ENCODE results near the gene CACNA1S.

CACNA1S gene

DNA sequence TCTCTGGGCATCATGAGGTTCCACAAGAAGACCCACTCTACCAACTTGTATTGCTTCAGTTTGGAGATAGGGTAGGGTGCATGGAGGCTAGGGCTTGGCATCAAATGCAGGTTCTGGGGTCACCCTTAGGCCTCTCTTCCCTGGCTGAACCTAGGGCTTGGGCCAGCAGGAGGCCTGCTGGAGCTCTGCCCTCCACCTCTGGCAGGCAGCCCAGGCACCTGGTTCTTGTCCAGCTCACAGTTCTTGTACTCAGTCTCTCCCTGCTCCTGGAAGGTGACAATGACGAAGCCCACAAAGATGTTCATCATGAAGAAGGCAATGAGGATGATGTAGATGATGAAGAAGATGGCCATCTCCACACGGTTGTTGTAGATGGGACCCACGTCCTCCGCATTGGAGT is 51.2 kb downstream of the CACNA1S start:
- no peak for DNase-seq

DNA sequence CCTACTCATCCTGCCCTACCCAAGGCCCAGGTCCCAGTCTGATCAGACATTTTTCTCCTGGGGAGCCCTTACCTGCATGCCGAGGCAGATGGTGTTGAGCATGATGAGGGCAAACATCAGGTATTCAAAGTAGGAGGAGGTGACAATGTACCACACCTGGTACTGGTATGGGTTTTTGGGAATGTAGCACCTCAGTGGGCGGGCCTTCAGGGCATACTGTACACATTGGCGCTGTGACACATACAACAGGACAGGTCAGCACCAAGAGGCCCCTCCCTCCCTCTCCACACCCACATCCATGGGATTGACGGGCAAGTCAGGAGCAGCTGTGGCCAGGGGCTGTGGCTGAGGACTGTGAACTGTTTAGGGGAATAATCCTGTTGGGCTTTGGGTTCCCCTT is 51.6 kb downstream of the CACNA1S start:
- no peak for DNase-seq

DNA sequence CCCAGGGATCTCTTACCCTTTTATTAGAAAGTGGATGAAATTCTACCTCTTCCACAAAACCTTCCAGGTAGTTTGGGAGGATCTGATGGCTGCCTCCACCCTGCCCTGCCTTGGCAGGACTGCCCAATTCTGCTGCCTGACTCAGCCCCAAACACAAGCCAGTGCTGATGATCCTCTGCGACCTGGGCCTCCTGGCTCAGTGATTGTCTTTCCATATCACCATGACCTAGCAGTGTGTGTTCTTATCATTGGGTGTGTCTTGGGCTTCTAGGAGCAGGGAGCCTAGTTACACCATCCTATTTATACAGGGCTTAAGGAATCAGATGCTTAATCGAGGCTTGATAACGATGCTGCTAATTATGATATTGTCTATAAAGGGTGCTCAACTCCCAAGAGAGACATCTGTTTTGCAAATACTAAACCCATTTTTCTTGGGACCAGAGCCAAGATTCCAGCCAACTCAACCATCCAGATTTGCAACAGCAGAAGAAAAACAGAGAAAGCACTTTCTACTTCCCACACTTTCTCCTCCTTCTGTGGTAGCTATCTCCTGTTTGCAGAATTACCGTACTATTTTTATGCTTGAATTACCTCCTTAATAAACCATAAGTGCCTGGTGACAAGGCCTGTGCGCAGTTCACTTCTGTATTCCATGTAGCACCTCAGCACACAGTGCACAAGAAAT is 52.2 kb downstream of the CACNA1S start:
- no peak for DNase-seq

DNA sequence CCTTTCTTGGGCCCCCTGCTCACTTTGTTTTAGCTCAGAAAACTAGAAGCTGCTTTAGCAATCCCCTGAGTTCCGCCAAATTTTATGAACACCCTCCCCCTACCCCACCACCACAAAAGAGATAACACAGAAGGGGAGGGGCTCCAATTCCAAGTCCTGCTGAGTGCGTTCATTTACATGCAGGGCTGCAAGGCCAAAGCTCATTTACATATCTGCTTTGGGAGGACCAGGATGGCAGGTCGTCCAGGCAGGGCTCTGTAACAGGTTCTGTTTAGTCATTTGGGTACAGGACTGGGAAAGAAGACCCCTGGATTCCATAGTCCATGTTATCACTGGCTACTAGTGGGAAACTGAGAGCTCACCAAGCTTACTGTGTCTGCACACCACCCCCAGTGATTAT is 52.8 kb downstream of the CACNA1S start:
- DNase-seq, result no peak

DNA sequence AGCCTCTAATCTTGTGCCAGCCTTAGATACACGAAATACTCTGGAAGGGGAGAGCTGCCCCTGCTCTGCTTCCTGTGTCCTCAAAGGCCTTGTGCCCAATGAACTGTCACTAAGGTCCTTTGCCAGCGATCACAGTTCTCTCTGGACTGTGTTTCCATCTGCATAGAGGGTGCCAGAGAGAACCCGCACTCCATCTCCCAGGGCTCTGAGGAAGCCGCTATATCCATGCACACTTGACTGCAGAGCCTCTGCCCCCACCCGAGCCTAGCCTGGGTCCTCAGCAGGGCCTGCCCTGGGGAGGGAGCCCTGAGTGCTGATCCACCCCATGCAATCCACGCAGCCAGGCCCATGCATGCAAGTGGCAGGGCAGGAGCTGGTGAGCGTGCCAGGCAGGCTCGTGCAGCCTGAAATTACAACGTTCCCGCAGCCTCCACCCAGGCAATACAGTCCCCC is 58.1 kb downstream of the CACNA1S start:
- no peak for DNase-seq

DNA sequence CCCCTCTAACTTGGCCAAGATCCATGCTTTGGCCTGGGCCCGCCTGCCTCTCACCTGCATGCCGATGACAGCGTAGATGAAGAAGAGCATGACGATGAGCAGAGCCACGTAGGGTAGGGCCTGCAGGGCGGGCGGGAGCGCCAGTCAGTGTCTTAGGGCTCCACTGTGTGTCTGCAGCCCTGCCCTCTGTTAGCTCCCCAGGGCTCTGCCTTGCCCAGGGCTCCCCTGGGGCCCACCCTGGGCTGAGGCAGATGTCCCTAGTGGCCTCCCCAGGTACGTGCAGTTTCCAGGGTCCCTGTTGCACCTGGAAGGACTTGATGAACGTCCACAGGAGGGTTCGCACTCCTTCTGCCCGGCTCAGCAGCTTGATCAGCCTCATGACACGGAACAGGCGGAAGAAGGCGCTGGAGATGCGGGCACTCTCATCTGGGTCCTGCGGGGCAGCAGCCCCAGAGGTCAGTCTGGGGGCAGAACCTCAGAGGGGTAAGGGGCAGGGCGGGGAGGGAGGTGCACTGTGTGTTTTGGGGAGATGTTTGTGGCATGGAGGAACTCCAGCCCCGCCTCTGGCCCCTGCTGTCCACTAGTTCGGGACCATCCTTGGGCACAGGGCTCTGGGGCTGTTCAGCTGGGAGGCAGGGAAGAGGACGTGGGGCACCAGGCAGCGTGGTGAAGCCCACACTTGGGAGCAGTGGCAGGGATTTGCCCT is 58.9 kb downstream of the CACNA1S start:
- no peak for DNase-seq

DNA sequence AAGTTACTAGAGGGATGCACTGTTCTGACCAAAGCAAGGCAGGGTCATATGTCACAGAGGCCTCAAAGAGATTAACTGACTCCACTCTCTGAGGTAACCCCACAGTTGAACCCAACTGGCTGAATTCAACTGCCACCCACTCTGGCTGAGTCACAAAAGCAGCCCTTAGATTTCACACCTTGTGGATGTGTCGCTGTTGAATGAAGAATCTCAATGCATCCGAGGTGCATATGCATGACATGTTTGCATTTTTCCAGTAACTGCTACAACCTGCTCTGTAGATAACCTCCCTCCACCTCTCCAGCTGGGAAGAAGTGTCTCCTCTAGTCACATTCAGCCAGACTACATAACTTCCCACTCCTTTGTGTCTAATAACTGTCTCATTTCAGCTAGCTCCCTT is 60.8 kb downstream of the CACNA1S start:
- peak in 1 of 2 experiments; percentile 37 for DNase-seq

DNA sequence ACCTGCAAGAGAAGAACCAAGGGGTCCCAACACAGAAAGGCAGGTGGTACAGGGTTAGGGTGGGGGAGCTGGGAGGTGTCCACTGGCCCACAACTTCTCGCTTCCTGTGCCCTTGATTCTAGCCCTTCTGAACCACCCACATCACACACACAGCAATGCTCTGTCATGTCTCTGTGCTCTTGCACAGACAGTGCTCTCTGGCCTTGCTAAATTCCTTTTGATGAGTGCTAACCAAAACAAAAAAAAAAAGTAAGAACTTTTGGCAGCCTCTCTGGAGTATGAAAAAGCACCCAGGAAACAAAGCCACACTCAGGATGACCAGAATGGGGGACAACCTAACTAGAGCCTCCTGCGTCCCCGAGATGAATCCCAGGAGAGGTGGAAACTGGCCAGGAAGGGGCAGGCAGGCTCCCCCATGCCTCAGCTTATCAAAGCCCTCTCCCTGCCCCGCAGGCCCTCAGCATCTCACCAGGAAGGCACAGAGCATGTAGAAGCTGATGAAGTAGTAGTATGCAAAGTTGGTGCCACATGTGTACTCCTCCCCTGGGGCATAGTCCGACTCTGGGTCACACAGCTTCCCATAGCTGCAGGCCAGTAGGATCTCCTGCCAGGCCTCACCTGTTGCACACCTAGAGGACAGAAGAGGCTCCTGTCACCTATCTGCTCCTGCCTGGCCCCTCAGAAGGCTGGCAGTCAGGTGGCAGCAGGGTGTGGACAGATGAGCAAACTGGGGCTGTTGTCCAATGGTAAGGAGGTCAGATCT is 61.5 kb downstream of the CACNA1S start:
- no peak for DNase-seq

DNA sequence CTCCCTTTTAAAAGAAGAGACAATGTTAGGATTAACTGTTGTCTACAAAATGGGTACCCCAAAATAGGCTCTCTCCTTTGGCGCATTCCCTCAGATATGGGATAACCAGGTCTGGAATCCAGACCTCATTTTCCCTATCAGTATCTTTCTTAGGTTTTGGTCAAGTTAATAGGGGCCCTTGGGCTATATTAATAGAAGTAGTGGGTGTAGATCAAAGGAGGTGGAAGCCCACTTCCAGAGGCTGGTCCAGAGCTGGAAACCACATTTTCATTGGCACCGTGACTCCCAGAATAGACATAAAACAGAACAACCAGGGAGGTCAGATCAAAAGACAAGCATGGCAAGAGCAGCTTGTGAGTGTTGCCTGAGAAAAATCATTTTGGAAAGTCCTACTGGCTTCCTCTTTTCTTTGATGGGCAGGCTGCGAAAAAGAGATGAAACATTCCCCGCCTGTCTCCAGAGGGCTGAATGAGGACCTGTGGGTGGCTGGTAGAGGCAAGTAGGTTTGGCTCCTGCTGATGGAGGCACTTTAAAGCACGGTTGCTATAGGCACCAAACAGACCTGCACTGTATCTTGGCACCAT is 62.9 kb downstream of the CACNA1S start:
- DNase-seq, result no peak

DNA sequence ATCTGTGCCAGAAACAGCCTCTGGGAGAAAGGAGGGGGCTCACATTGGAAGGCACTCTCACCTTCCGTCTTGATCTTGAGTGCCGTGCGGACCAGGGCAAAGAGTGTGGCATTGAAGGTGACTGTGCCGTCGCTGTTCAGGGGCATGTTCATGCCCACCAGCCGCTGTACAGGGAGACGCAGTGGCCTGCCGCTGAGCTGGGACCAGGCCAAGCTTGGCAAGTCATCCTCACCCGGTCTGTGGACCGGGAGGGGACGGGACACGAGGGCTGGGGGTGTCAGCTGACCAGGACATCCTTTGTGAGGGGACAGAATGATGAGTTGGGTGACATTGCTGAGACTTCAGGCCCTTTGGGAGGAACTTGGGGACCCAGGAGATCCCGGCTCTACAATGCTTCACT is 63.7 kb downstream of the CACNA1S start:
- no peak for DNase-seq

DNA sequence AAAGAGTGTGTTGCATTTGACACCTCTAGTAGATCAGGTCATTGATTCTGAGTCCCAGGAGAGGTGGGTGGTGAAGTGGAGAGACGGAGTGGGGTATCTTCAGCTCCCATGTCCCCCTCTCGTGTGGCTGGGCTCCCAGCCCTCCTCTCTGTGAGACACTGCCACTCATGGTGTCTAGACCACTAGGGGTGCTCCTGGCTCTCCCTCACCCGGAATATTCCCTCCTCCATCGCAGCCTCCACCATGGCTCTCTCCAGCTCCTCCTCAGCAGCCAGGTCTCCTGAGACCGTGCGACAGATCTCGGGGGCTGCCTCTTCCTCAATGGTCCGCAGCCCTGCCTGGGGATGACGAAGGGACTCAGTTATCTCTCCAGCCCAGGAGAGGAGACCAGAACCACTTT is 68.1 kb downstream of the CACNA1S start:
- no peak for DNase-seq

DNA sequence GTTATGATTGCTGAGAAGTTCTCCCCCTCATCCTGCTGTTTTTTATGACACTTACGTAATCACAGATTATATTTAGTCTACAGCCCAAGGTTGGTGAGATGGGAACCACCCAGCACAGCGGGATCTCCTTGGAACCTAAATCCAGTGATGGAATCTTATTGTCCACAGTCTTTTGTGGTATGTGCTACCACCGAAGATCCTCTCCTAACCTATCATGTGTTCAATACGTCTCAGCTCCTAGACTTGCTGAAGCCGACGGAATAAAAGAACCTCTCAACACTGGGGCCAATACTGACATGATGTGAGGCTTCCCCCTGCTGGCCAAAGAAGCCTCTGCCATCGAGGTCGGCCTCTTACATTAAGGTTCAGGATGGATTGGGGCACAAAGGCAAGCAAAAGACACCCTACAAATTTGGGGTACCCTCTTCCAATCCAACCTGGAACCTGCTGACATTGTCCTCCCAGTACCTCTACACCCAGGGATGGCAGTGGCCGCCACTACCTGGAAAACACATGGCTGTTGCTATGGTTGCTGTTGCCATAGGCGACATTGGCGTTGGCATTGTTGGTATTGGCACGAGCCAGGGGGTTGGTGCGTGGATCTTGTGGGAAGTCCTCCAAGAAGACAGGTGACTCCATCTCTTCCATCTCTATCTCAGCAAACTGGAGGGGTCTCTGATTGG is 69.3 kb downstream of the CACNA1S start:
- peak; percentile 79 for DNase-seq

DNA sequence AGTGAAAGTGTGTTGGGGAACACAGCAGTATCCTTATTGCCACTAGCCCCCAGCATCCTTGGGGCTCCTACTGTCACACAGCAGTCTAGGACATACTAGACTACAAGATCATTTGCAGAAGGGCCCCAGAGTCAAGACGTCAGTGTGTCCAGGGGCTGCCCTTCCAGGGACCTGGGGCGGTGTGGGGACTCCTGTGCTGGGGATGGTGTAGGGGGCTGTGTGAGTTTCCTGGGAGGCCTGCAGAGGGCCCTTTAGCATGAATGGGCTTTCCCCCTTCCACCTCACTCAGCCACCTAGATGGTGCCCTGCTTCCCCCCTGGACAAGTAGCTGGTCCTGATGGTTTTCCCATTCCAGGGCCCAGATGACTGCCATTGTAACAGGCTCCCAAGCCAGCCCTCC is 71.2 kb downstream of the CACNA1S start:
- DNase-seq, result no peak

DNA sequence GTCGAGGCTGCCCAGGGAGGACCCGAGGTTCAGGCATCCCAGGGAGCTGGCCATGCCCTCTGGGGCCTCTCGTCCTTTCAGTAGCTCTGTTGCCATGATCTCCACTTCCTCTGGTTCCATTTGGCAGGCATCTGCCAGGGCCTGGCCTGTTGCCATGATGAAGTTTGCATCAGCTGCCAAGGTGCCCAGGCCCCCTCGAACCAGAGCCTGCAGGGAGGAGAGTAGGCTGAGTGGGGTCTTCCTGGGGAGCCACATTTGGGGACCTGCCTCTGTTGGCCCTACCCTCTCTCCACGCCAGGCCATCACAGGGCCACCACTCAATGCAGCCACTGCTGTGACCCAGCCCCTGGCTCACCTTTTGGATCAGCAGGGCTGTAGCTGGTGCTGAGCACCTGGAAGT is 72.3 kb downstream of the CACNA1S start:
- DNase-seq, result no peak

DNA sequence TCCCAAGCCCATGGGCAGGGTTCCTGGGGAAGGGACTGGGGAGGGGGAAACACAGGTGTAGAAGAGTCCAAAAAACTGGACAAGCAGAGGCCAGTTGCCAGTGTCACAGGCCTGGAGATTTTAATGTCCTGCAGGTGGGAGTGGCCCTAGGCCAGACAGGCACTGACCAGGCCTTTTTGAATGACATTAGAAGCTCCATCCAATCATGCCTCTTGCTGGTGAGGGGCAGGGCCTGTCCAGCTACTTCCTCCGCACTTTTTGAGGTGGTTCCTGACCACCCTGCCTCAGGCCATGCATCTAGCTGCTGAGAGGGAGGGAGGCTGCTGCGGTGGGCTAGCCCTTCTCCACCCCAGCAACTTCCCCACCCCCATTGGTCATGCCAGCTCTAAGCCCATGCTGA is 72.8 kb downstream of the CACNA1S start:
- no peak for DNase-seq

DNA sequence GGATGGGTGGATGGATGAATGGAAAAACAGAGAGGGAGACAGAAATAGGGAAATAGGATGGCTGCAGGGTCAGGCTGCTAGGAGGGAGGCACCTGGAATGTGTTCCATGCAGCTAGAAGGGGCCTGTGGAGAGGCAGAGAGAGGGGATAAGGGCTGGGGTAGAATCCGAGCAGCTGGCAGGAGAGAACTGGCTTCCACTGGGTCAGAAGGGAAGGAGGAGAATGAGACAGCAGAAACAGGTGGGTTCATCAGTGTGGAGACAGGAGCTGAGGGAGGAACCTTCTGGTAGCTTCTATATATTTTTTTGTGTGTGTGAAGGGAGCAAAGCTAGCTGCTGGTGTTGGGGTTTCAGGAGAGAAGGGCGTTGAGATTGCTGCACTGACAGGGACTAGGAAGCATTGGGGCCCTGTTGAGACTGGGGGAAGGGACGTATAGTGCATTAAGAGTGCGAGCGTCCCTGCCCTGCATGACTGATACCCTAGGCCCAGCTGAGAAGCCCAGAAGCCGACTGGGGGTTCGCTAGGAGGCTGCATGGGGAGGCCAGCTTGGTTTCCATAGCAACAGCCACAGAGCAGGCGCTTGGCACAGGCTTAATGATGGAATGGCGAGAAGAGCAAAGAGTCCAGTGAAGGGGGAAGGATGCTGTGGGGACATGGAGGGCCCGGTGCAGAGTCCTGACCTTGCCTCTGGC is 73.9 kb downstream of the CACNA1S start:
- no peak for DNase-seq

DNA sequence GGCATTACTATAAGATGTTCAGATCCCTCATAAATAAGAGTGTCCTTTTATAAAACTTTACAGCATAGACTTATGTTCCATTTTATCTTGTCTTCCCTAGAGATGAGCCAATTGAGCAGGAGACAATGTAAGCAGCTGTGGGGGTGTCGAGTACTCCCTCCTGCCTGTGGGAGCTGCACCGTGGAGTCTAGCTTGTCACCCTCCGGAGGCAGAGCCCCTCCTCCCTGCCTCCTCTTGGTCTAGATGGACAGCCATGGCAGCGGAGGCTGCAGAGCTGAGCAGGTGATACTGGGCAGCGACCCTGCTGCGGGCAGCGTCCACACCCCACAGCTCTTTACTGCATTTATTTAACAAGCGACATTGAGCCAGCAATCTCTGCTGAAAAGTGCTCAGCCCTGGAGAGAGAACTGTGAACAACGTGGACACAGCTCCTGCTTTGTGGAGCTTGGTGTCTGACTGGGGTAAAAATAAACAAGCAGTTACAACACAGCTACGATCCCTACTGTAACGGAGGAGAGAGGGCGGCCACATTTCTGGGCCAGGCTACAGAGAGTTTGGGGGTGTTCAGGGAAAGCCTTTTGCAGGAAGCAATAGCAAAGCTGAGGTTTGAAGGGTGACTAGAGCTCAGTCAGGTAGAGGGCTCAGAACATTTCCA is 75.9 kb downstream of the CACNA1S start:
- no peak for DNase-seq

DNA sequence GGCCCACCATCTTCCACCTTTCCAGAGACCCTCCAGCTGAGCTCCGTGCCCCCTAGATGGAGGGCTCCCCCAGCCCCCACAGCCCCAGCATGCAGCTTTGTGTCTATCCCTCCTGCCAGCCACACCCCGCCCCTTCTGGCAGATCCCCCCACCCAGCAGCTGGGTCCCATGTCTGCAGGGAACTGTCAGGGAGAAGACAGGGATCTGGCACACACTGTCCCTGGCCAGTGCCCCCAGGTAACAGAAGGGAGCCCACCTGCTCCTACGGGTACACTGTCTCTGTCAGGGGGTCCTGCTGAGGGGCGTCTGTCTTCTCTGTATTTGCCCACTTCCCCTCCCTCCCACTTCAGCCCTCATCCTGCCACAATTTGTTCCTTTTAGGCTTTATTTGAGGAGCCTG is 77.6 kb downstream of the CACNA1S start:
- DNase-seq, result no peak

DNA sequence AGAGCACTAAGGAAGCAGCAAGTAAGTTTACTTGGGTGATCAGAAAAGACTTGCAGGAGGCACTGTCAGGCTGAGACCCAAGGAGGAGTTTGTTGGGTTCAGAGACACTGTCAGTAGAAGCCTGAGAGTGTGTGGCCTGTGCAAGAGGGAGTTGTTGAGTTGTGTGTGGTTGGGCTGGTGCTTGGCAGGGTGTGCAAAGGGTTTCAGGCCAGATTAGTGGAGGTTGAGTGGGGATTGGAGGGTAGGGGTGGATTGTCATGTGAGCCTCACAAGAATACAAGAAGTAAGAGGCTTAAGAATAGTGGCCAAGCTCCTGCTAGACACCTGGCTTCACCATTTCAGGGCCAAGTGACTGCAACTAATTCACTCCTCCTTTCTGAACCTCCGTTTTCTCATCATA is 79.8 kb downstream of the CACNA1S start:
- no peak for DNase-seq

DNA sequence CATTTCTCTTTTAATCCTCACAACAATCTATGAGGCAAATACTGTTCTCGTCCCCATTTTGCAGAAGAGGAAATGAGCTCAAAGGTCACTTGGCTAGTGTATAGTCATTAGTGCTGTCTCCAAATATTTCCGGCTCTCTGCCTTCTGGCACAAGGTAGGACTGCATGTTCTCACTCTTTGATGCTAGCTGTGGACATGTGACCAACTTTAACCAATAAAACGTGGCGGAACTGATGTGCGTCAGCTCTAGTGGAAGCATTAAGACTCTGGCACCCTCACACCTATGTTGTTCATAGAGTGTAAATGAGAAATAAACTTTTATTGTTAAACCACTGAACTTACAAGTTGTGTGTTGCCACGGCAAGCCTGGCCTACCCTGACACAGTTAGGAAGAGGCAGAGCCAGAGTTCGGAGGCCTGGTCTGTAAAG is 83.8 kb downstream of the CACNA1S start:
- no peak for DNase-seq

DNA sequence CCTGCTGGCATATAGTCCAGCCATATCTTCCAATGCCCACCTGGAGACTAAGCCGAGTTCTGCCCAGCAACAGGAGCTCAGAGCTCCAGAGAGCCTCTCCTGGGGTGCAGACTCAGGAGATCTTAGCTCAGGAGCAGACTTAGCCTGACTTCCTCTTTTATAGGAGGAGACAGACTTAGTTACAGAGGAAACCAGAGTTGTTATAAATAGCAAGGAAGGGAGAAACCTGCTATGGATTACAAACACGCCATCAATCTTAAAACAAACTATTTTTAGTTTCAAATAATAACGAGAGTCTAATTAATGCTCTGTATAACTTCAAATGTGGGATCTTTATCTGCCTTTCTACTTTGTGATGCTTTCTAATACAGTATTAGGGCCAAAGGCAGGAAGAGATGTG is 85.4 kb downstream of the CACNA1S start:
- DNase-seq, result no peak

DNA sequence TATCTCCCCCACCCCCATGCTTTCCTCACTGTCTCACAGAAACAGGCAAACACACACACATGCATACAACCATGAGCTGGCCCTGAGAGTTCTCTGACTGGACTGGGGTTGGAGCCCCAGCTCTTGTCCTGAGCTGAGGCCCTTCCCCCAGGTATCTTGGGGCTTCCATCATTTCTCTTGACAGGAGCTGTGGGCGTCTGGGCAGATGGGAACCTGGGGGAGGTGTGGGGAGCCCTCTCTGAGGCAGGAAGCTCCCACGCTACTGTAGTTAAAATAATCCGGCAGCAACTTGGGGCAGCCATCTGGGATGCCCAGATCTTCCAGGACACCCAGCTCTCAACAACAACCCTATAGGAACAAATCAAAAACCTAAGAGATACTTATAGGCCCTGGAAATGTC is 86.0 kb downstream of the CACNA1S start:
- DNase-seq, result no peak
